A673 (cell line): ENCODE data around the gene XPO5. TPM values are rescaled to one million over a fixed set of nuclear protein-coding genes. Genes with fewer than 3 reads are reported as not detected.
A peak's percentile ranks its signal among the peaks of the same experiment; 100 is the strongest.

Source experiments
- BruUV-seq: library from RNA; stranded (reverse); fragments of 400-500 nt; replicated peaks from 2 replicates; lab custom pipeline; 2021; lab: Mats Ljungman, UMichigan
- CTCF ChIA-PET: fragments of 300-600 bp; sonication (Branson Sonifier 250); formaldehyde crosslinking; loops from one replicate; lab custom pipeline; 2022; ENCODE audit warnings: antibody characterized with exemption; lab: Charles Lee
- POLR2A ChIA-PET: fragments of 300-600 bp; sonication (Branson Sonifier 250); formaldehyde crosslinking; loops from one replicate; lab custom pipeline; 2022; ENCODE audit warnings: antibody characterized with exemption; ENCODE audit not compliant: low non-redundant PET; lab: Charles Lee
- DNase-seq: peaks from one replicate; pipeline ENCODE4 v3.0.0-alpha.2; 2015; ENCODE audit warnings: low spot score
- H3K27ac ChIP-seq: fragments of 200-600 bp; sonication (generic); 2 replicates; pipeline ENCODE4 v1.5.1; 2016; ENCODE audit warnings: mixed run types, low read depth, mild to moderate bottlenecking, mixed read lengths, antibody characterized with exemption, low read length; ENCODE audit not compliant: poor library complexity, severe bottlenecking
- H3K27me3 ChIP-seq: fragments of 200-600 bp; sonication (generic); replicated peaks from 2 replicates; pipeline ENCODE4 v1.6.1; 2017; ENCODE audit warnings: mixed run types, low read depth, mild to moderate bottlenecking, mixed read lengths, antibody characterized with exemption, low read length; ENCODE audit not compliant: insufficient read depth, poor library complexity
- H3K36me3 ChIP-seq: fragments of 200-600 bp; sonication (generic); 2 replicates; pipeline ENCODE4 v1.6.1; 2016; ENCODE audit warnings: mixed run types, mild to moderate bottlenecking, mixed read lengths, antibody characterized with exemption, low read length; ENCODE audit not compliant: insufficient read depth, poor library complexity, severe bottlenecking
- H3K4me1 ChIP-seq: fragments of 200-600 bp; sonication (generic); 2 replicates; pipeline ENCODE4 v1.6.1; 2017; ENCODE audit warnings: mixed run types, mild to moderate bottlenecking, mixed read lengths, antibody characterized with exemption, low read length; ENCODE audit not compliant: insufficient read depth, poor library complexity, severe bottlenecking
- H3K4me3 ChIP-seq: fragments of 200-600 bp; sonication (generic); 2 replicates; pipeline ENCODE4 v1.5.1; 2016; ENCODE audit warnings: low read depth, mixed run types, mild to moderate bottlenecking, mixed read lengths, low read length; ENCODE audit not compliant: poor library complexity, severe bottlenecking
- H3K9me3 ChIP-seq: fragments of 200-600 bp; sonication (generic); 2 replicates; pipeline ENCODE4 v1.6.1; 2016; ENCODE audit warnings: mixed run types, low read depth, mild to moderate bottlenecking, mixed read lengths, antibody characterized with exemption, low read length; ENCODE audit not compliant: poor library complexity, severe bottlenecking
- CTCF ChIP-seq: fragments of 300-800, 200-600 bp; sonication (generic); conservative IDR thresholded peaks from 2 replicates; pipeline ENCODE4 v1.5.1; 2017; ENCODE audit warnings: low read depth, mild to moderate bottlenecking, antibody characterized with exemption, low read length, moderate library complexity, mixed read lengths
- EZH2 ChIP-seq: fragments of 200-600 bp; sonication (generic); IDR thresholded peaks from 2 replicates; pipeline ENCODE4 v1.6.1; 2017; ENCODE audit warnings: borderline replicate concordance, low read depth, mild to moderate bottlenecking, mixed read lengths, antibody characterized with exemption, low read length; ENCODE audit not compliant: poor library complexity, severe bottlenecking
- intact Hi-C: fragments of 100-400 bp; cut with micrococcal nuclease; formaldehyde crosslinking; loops from one replicate; pipeline ENCODE4 v1.10.0; 2022; ENCODE audit not compliant: unreplicated experiment
- total RNA-seq: library from RNA; stranded (reverse); gene quantifications from 2 replicates; pipeline ENCODE4 v1.2.3, GENCODE V29; 2021

The XPO5 gene
- total RNA-seq, 1 experiment from 2014 or later = 111 TPM

DNA sequence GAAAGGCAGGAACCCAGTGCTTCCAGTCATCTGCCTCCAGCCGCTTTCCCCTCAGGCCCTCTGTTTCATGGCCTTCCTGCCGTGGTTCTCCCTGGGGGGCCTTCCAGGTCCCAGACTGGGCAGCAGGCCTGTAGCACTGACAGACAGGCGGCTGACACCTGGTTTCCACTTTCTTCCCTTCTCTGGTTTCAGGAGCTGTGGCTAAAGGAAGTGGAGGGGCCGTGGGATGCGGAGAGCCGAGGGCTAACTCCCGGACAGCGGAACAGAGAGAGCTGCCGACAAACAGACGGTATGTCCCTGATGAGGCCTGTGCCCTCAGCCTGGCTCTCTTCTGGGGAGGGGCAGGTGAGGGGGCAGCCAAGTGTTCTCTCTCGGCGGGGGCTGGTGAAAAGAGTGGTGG is 78.1 kb downstream of the XPO5 start:
- CTCF ChIA-PET = no interaction called here
- Histone ChIP-seq H3K27ac (no peak overlapping the region), H3K4me3 (no peak overlapping the region), H3K27me3 (no peaks in the 10 kb centered on the region), H3K36me3 (peaks cover 33% of the 10 kb centered on the region), H3K9me3 (no peaks in the 10 kb centered on the region), H3K4me1 (peaks cover 22% of the 10 kb centered on the region)
- no peak for DNase-seq
- POLR2A ChIA-PET = no interaction called here
- TF ChIP-seq EZH2 = no peak
- no peak for TF ChIP-seq CTCF
- BruUV-seq = no TSS peak
- intact Hi-C loops = no loop called here

GRCh38 chr6:43497129-43497396 is 78.8 kb downstream of the XPO5 start:
- BruUV-seq = no TSS peak
- H3K27ac ChIP-seq = no peak overlapping the region

GRCh38 chr6:43496370-43497128 is 79.3 kb downstream of the XPO5 start:
- peaks cover 33% of the 10 kb centered on the region for H3K4me1 ChIP-seq
- H3K9me3 ChIP-seq = no peaks in the 10 kb centered on the region
- intact Hi-C loops = no loop called here
- no TSS peak for BruUV-seq
- no peak overlapping the region for H3K4me3 ChIP-seq
- H3K36me3 ChIP-seq = peaks cover 29% of the 10 kb centered on the region
- DNase-seq = no peak
- no peaks in the 10 kb centered on the region for H3K27me3 ChIP-seq
- TF ChIP-seq EZH2 (no peak), CTCF (peak; percentile 42)
- no peak overlapping the region for H3K27ac ChIP-seq
- POLR2A ChIA-PET = interaction anchor here (0.6 kb wide), 1 partner anchor 230 kb away, joined by 7 read pairs; no protein-coding TSS in a partner anchor
- CTCF ChIA-PET = interaction anchor here (0.6 kb wide), 1 partner anchor 44 kb away, joined by 3 read pairs; no protein-coding TSS in a partner anchor

More at GRCh38 chr6:43497129-43497396, 78.8 kb downstream of the XPO5 start:
- TF ChIP-seq CTCF = no peak
- no peak for TF ChIP-seq EZH2
- CTCF ChIA-PET = no interaction called here
- no peak for DNase-seq
- H3K9me3 ChIP-seq = no peaks in the 10 kb centered on the region
- intact Hi-C loops = no loop called here
- peaks cover 28% of the 10 kb centered on the region for H3K4me1 ChIP-seq
- H3K36me3 ChIP-seq = peaks cover 30% of the 10 kb centered on the region
- POLR2A ChIA-PET = interaction anchor here (0.6 kb wide), 1 partner anchor 231 kb away, joined by 7 read pairs; no protein-coding TSS in a partner anchor
- H3K4me3 ChIP-seq = no peak overlapping the region
- no peaks in the 10 kb centered on the region for H3K27me3 ChIP-seq
